Skeletal muscle cell (primary cell): ENCODE measurements around the gene POU5F1.
A peak's percentile ranks its signal among the peaks of the same experiment; 100 is the strongest.
"Not testable (repeated sequence)": the region's sequence is repeated elsewhere in the genome, so short reads cannot be mapped to it uniquely, and the experiment has no call there.

ENCODE experiments used
- DNase-seq: peaks from one replicate; pipeline ENCODE4 v3.0.0-alpha.2; 2010; ENCODE audit warnings: low read depth
- H3K4me3 ChIP-seq: 2 replicates; pipeline ENCODE4 v1.5.1; 2011; ENCODE audit warnings: low read depth, mild to moderate bottlenecking, control low read depth, low read length, moderate library complexity

POU5F1 gene

GRCh38 chr6:31170987-31171671 is 647 bp upstream of the POU5F1 start:
- H3K4me3 ChIP-seq: no peak overlapping the region
- DNase-seq: no peak

GRCh38 chr6:31169858-31170599 is 453 bp downstream of the POU5F1 start:
- DNase-seq: not testable (repeated sequence)

GRCh38 chr6:31169123-31169857 is 1.2 kb downstream of the POU5F1 start:
- no peak overlapping the region for H3K4me3 ChIP-seq
- no peak for DNase-seq

More at GRCh38 chr6:31169858-31170599, 453 bp downstream of the POU5F1 start:
- not testable (repeated sequence) for H3K4me3 ChIP-seq

- no peak overlapping the region for H3K4me3 ChIP-seq
- DNase-seq: no peak
Observed at GRCh38 chr6:31168606-31169005, 1.9 kb downstream of the POU5F1 start.

GRCh38 chr6:31165986-31166385 is 4.5 kb downstream of the POU5F1 start:
- DNase-seq: no peak

GRCh38 chr6:31165064-31165832 is 5.2 kb downstream of the POU5F1 start:
- not testable (repeated sequence) for DNase-seq, H3K4me3 ChIP-seq

More at GRCh38 chr6:31165986-31166385, 4.5 kb downstream of the POU5F1 start:
- H3K4me3 ChIP-seq: no peak overlapping the region

- DNase-seq, H3K4me3 ChIP-seq: not testable (repeated sequence)
Observed at GRCh38 chr6:31164475-31165063, 5.9 kb downstream of the POU5F1 start.

- no peak for DNase-seq
Observed at GRCh38 chr6:31163922-31164321, 6.6 kb downstream of the POU5F1 start.

GRCh38 chr6:31162463-31163165 is 7.9 kb downstream of the POU5F1 start:
- H3K4me3 ChIP-seq: no peak overlapping the region
- DNase-seq: no peak

More at GRCh38 chr6:31163922-31164321, 6.6 kb downstream of the POU5F1 start:
- H3K4me3 ChIP-seq: no peak overlapping the region

GRCh38 chr6:31161216-31162126 is 9.0 kb downstream of the POU5F1 start:
- H3K4me3 ChIP-seq: no peak overlapping the region

GRCh38 chr6:31158863-31159855 is 11.3 kb downstream of the POU5F1 start:
- no peak for DNase-seq
- H3K4me3 ChIP-seq: peak overlapping the region; percentile 83

More at GRCh38 chr6:31161216-31162126, 9.0 kb downstream of the POU5F1 start:
- no peak for DNase-seq

- peak; percentile 95 for DNase-seq
- peak within 1 kb of the TSS; percentile 83 for H3K4me3 ChIP-seq
Observed at GRCh38 chr6:31158140-31158862, 12.2 kb downstream of the POU5F1 start, which contains the start of gene TCF19. TCF19 (plus strand) TSS chr6:31158589; CDS start chr6:31159470, 881 bp downstream.

- peak within 1 kb of the TSS; percentile 83 for H3K4me3 ChIP-seq
- DNase-seq: no peak
Observed at GRCh38 chr6:31157513-31158139, 12.9 kb downstream of the POU5F1 start, which contains the start of gene CCHCR1. CCHCR1 (minus strand) TSS chr6:31157802; CDS start chr6:31157600, 202 bp downstream.

- no peak for DNase-seq
- H3K4me3 ChIP-seq: no peak overlapping the region
Observed at GRCh38 chr6:31156641-31157040, 13.8 kb downstream of the POU5F1 start.

- no peak for DNase-seq
- no peak overlapping the region for H3K4me3 ChIP-seq
Observed at GRCh38 chr6:31154436-31154835, 16.0 kb downstream of the POU5F1 start.
